ENCODE data around the gene NSD1.
A peak's percentile ranks its signal among the peaks of the same experiment; 100 is the strongest.
"Not testable (repeated sequence)": the region's sequence is repeated elsewhere in the genome, so short reads cannot be mapped to it uniquely, and the experiment has no call there.

Gene NSD1

DNA sequence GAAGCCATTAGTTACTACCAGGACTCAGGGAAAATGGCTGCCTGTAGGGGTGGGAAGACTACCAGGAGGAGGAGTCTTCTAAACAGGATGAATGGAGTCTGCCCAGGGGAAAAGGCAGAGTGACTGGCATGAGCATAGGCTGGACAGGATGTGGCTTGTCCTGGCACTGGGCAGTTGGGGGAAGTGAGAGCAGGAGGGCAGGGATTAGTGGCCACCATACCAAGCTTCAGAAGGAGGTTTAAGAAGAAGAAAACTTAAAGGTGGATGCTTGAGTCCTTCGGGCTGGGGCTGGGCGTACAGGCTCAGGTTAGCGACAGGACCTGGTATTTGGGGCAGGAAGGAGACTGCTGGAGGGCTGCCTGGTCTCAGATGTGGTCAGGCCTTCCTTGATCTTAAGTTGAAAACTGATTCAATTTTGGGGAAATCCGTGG is 5.0 kb upstream of the NSD1 start:
- no peak for DNase-seq

DNA sequence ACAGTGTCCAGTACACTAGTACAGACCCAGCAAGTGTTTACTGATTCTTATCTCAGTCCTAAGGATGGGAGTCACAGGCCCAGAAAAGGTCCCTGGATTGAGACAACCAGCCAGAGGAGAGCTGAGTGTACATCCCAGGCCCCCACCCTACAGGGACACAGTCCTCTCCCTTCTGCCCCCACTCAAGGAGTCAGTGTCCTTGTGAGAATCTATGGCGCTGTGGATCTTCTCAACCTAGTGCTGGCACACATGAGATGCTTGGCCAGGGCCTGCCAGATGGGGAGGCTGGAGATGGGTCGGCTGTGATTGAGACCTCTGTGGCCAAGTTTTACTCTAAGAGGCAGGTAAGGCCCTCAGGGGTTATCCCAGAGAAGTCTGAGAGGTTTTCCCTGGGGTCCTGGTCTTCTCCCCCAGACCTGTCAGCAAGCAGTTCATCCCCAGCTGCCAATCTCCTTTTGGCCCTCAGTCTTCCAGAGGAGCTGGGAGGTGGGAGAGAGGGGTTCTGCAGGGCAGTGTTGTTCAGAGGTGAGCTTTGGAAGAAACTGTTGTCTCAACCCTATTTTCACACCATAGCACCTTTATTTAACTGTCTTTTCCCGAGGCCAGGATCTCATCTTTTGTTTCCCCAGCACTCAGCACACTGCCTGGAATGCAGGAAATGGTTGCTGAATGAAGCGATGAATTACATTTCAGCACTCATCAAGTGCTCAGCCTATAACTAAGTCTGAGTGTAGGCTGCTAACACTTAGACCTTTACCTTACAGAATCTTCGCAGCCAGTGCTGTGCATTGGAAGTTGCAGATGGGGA is 3.2 kb upstream of the NSD1 start:
- peak; percentile 18 for DNase-seq

DNA sequence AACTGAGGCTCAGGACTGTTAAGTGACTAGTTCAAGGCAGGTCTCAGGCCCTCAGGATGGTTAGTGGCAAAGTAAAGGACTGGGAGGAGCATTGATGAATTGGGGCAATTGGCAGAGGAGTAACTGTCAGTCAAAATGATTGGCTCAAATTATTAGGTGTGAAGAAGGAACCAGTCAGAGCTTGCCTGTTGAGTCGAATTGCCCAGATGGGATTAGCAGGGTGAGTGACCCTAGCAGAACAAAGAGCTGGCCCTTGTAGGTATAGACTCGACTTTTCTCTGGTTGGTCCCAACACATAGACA is 2.6 kb upstream of the NSD1 start:
- DNase-seq: no peak

DNA sequence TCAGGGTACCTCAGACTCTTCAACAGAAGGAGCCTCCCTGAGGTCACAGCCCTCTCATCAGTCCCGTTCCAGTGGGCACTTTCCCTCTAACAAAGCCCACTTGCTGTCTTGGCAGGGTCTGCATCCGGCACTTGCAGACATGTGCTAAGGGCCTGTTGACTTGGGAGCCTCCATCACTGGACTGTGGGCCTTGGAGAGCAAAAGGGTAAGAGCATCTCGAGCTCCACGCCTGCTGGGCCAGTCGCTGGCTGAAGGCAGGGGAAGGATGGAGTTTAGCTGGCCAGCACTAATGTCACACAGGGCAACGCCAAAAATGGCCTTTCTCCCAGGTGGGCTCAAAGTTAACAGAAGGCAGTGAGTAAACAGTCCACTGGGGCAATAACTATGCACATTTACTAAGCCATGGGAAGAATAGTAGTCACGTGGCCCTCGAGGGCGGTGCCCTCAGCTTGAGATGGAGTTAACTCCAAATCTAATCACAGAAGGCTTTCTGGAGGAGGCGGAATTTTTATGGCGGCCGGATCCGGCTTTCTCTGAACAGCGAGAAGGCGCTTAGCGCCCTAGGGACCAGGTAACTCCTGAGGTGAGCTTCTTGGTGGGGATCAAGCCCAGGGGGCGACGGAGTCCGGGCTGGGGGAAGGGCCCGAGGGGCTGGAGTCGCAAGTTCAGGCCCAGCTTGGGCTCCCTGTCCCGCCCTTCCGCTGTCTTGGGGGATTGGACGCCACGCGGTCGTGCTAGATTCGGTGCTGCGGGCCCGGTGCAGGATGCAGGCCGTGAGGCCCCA is 2.0 kb upstream of the NSD1 start:
- no peak for DNase-seq

DNA sequence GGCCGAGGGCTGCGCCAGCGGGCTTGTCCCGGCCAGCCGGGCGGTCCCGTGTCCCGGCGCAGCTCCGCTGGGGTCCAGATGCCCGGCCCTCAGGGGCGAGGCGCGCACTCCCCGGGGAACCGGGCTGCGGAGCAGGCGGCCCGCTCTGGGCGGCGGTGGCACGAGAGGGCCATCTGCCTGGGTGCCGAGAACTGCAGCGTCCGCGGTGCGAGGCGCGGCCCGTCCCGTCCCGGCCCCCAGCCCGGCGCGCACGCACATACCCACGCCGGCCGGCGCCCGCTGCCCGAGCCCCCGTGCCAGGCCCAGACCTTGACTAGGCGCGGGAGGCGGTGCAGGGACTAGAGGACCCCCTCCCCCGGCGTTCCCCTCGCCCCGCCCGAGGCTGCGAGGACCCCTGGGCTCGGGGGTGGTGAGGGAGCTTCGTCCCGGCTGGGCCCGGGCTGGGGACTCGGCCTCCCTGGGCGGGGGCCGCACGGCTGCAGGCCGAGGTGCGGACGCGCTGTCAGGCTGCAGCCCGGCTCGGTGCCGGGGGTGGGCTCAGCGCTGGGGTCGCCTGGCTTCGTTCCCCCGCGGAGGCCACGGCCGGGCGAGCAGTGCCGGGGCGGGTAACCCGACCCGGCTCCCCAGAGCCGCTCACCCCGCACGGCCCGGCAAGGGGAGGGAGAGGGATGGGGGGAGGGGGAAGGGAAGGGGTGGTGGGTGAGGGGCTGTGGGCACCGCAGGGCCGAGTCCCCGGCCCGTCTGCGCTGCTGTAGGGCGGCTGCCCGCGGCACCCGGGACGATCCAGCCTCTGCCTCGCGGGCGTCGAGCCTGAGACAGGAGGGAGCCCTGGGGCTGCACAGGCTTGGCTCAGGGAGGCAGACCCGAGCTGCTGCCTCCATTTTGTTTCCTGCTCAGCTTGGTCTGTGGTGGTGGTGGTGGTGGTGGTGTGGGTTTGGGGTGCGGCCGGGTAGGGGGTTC is 1.2 kb upstream of the NSD1 start:
- DNase-seq: no peak

DNA sequence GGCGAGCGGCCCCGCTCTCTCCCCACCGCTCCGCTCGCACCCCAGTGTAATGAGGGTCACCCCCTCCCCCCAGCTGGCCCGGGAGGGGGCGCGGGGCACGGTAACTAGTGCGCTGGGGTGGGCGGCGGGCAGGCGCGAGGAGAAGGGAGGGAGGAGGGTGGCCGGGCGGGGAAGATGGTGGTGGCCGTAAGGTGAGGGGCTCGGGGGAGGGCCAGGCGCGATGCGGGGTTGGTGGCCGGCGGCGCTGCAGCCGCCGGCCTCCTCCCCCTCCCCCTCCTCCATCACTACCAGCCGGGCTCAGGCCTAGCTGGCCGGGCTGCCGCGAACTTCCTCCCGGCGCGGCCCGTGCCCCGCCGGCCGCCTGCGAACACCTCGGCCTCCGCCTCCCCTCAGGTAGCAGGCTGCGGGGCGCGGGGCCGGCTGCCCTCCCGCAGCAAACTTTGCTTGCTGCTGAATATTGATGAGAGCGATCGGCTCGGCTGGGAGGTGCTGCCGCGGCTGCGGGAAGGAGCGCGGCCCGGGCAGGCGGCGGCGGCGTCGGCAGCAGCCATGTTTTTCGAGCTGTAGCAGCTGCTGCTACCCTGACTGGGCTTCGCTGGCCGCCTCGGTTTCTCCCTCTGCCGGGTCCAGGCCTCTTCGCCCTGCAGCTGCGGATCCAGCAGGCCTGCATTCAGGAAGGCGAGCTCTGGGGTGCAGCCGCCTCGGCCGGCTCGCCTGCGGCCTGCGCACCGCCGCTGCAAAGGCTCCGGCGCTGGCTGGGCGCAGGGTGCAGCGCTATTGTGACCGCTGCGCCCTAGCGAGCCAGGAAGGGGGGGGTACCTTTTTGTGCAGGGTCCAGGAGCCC is 502 bp downstream of the NSD1 start:
- peak; percentile 45 for DNase-seq

DNA sequence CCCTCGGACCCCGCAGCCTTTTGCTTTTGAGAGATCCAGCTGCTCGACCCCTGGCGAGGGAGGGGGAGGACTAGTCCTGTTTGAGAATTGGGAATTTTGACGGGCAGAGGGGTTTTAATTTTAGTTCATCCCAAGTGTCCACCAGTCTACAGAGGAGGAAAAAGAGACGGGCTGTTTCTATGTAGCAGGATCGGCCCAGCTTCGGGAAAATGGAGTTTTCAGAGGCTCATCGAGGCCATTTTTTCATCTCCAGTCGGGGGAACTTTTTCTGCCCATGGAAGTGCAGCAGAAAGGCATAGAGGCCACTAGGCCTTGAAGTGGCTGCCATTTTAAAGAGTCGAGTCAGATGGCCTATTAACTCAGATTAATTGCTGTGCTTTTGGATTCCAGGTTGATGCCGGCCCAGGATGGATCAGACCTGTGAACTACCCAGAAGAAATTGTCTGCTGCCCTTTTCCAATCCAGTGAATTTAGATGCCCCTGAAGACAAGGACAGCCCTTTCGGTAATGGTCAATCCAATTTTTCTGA is 1.2 kb downstream of the NSD1 start:
- DNase-seq: no peak

DNA sequence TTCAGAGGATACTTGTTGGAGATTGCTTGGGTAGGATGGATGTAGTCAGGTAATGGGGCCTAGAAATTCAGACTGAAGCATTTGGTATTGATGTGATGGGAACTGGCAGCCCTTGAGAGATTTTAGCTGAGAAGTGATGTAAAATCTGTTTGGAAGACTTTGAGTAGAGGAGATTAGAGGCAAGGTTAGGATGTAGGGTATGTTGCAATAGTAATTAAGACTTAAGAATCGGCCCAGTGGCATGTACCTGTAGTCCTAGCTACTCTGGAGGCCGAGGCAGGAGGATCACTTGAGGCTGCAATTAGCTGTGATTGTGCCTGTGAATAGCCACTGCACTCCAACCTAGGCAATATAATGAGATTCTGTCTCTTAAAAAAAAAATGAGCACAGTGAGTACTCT is 6.7 kb downstream of the NSD1 start:
- no peak for DNase-seq

DNA sequence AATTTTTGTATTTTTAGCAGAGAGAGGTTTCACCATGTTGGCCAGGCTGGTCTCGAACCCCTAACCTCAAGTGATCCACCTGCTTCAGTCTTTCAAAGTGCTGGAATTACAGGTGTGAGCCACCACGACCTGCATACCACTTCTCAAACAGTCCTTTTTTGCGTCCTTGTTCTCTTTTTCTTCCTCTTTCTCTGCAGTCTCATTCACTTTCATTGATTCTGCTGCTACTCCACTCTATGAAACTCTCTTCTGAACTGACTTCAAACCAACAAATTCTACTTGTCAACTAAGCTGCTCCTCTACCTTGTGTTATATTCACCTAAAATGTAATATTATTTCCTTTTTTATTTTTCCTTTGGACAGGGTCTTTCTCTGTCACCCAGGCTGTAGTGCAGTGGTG is 7.9 kb downstream of the NSD1 start:
- DNase-seq: no peak

DNA sequence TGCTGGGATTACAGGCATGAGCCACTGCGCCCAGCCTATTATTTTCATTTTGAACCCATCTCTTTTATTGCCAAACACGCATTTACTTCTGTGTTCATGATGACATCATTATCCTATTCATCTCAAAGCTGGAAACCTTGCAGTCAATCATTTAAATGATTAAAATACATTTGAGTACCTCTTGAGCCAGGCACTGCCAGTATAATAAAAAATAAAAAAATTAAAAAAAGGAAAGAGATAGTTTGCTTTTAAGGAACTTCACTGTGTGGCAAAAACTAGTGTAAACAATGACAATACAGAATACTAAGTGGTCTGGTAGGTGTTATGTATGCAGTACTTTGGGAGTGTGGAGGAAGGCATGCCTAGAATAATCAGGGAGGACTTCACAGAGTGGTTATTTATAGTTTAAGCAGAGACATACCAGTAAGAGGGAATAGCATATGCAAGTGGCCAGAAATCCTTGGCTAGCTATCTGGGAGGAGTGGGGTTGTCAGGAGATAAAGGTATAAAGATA is 8.6 kb downstream of the NSD1 start:
- no peak for DNase-seq

DNA sequence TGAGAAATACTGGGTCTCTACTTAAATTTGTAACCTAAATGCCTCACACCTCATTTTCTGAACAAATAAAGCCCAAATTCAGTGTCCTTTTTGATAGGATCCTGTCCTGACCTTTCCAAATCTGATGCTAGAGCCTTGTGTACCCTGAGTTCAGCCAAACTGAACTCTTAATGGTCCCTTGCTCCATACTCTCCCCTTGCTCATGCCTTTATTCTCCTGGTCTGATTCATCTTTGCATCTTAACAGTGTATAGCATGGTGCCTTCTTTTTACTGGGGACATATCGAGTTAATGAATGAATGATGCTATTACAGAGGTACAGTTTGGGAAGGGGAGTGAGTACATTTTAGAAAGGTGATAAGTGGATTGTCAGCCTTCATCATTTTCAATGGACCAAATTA is 9.2 kb downstream of the NSD1 start:
- no peak for DNase-seq

DNA sequence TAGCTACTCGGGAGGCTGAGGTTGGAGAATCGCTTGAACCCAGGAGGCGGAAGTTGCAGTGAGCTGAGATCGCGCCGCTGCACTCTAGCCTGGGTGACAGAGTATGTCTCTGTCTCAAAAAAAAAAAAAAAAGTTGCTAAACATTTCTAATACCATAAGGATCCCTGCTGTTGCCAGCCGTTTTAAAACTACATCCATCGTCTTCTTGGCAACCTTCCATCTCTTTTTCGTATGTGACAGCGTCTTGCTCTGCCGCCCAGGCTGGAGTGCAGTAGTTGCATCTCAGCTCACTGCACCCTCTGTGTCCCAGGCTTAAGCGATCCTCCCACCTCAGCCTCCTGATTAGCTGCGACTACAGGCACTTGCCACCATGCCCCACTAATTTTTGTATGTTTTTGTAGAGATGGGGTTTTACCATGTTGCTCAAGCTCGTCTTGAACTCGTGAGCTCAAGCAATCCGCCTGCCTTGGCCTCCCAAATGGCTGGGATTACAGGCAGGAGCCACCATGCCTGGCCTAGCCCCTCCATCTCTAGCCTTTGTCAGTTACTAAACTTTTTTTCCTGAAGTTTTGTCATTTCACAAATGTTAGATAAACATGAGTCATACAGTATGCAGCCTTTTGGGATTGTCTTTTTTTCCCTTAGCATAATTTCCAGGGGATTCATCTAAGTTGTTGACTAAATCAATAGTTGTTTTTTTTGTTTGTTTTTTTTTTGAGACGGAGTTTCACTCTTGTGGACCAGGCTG is 13.5 kb downstream of the NSD1 start:
- peak; percentile 59 for DNase-seq

DNA sequence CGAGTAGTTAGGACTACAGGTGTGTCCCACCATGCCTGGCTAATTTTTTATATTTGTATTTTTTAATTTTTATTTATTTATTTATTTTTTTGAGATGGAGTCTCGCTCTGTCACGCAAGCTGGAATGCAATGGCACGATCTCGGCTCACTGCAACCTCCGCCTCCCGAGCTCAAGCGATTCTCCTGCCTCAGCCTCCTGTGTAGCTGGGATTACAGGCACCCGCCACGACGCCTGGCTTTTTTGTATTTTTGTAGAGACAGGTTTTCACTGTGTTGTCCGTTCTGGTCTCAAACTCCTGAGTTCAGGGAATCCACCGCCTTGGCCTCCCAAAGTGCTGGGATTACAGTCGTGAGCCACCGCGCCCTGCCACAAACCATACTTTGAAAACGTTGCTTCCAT is 16.5 kb downstream of the NSD1 start:
- not testable (repeated sequence) for DNase-seq

DNA sequence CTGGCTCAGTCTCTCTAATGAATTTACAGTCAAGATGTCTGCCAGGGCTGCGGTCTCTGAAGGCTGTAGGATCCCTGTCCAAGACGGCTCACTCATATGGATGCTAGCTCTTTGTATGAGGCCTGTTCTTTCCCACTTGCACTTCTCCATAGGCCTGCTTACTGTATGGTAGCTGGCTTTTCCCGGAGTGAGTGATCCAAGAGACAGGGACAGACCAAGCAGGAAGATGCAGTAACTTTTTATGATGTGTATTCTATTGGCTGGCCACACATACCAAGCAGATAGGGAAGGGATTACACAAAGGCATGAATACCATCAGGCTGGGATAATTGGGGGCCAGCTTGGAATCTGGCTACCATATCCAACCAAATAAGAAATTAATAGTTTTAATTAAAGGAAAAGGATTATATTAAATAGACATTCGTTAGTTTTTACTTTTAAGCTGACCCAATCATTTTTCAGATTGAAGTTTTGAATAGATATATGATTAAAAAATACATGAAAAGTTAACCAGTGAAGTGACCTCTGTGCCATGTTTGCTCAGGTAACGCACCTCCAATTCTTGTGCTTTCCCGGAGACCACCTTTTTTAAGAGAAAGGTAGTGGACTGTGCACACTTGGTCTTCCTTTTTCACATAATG is 20.6 kb downstream of the NSD1 start:
- DNase-seq: peak; percentile 15

DNA sequence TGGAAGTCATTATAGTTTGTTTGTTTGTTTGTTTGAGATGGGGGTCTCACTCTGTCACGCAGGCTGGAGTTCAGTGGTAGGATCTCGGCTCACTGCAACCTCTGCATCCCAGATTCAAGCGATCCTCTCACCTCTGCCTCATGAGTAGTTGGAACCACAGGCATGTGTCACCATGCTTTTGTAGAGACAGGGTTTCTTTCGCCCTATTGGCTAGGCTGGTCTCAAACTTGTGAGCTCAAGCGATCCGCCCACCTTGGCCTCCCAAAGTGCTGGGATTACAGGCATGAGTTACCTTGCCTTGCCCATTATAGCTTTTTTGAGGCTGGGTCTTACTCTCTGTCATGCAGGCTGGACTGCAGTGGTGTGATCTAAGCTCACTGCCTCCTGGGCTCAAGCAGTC is 28.8 kb downstream of the NSD1 start:
- DNase-seq: no peak

DNA sequence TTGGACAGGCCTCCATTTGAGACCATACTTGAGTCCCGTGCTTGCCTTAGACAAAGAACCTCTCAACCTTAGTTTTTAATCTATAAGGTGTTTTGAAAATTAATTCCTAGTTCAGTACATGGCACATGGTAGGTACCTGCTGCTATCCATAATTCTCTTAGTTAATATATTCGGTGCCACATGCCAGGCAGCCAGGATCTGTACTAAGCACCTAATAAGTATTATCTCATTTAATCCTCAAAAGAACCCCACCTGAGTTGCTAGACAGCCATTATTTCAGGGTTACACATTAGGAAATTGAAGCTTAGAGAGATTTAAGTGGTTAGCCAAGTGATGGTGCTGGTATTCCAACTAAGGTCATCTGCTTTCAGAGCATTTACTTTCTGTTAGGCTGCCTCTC is 29.9 kb downstream of the NSD1 start:
- DNase-seq: no peak

DNA sequence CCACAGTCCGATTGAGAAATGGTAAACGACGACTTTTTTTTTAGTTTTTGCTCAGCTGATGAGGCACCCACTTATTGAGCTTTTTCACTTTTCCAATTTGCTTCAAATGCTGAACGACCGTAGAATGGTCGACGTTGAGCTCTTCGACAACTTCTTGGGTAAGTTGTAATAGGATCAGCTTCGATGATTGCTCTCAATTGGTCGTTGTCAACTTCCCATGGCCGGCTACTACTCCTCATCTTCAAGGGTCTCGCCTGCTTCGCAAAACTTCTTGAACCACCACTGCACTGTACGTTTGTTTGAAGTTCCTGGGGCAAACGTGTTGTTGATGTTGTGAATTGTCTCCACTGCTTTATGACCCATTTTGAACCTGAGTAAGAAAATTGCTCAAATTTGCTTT is 35.7 kb downstream of the NSD1 start:
- DNase-seq: no peak

DNA sequence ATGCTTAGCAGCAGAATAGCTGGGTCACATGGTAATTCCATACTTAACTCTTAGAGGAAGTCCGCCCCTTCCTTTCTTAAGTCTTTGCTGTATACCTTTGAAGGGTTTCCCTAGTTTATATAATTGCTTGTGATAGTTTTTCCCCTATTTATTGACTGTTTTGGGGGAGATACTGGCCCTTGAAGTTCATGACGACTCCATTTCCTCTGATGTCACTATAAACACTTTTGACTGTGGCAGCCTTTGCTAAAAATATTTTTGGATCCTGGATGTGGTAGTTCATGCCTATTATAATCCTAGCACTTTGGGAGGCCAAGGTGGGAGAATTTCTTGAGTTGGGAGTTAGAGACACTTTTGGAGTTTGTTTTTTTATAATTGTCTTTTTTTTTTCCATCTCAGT is 38.4 kb downstream of the NSD1 start:
- no peak for DNase-seq

DNA sequence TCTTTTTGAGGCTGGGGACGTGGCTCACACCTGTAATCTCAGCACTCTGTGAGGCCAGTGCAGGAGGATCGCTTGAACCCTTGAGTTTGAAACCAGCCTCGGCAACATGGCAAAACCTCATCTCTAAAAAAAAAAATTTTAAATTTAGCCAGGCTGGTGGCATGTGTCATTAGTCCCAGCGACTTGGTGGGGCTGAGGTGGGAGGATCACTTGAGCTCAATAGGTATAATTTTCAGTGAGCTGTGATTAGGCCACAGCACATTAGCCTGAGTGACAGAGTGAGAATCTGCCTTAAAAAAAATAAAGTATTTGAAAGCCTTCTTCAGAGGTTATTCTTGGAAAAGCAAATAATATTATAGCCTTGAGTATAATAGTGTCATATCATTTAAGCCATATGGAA is 41.8 kb downstream of the NSD1 start:
- no peak for DNase-seq

DNA sequence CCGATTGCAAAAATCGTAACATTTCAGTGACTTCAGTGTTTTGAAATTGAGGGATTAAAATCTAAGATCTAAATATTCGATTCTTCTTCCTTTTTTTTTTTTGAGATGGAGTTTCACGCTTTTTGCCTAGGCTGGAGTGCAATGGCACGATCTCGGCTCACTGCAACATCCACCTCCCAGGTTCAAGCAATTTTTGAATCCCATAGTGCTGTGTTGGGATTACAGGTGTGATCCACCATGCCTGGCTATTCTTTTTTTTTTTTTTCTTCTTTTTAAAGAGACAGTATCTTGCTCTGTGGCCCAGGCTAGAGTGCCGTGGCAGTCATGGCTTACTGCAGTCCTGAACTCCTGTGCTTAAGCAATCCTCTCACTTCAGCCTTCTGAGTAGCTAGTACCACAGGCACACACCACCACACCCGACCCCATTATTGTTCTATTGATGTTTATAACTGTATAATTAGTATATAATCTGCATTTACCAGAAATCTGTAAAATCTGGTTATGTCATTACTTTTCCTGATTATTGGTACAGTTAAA is 42.7 kb downstream of the NSD1 start:
- no peak for DNase-seq
